Frontal cortex (tissue), 4 donors: ENCODE measurements around the gene GAREM1. TPM values are rescaled to one million over a fixed set of nuclear protein-coding genes. Genes with fewer than 3 reads are reported as not detected.
"Not testable (repeated sequence)": the region's sequence is repeated elsewhere in the genome, so short reads cannot be mapped to it uniquely, and the experiment has no call there.

Experiments used
- DNase-seq, 2 donors: peaks; one replicate each; pipeline ENCODE4 v3.0.0; 2012; ENCODE audit warnings: low spot score in 2 of 2
- FAIRE-seq: peaks from 2 replicates; lab custom pipeline; 2012; peaks lifted over from hg19 to GRCh38; lab: Jason Lieb, UNC
- total RNA-seq: library from RNA; depleted of rRNA; stranded (reverse); fragments of >200 nt; gene quantifications from one replicate; pipeline ENCODE4 v1.2.3, GENCODE V29; 2014
- donor health status: control.
- donor health status: control.
- donor health status: control.

Gene GAREM1
- total RNA-seq, 1 donor from 2014 or later = 35.9 TPM

GRCh38 chr18:32373995-32374394, 96.7 kb downstream of the GAREM1 start:
- FAIRE-seq (no peak), DNase-seq (no peak)

- FAIRE-seq (no peak), DNase-seq (no peak)
Observed at GRCh38 chr18:32373505-32373904, 97.2 kb downstream of the GAREM1 start.

GRCh38 chr18:32372381-32373061, 98.2 kb downstream of the GAREM1 start:
- DNase-seq = no peak
- FAIRE-seq = no peak

- FAIRE-seq = no peak
- DNase-seq = no peak
Observed at GRCh38 chr18:32372047-32372380, 98.7 kb downstream of the GAREM1 start.

GRCh38 chr18:32371384-32371783, 99.3 kb downstream of the GAREM1 start:
- no peak for DNase-seq
- no peak for FAIRE-seq

GRCh38 chr18:32368991-32369390, 101.7 kb downstream of the GAREM1 start:
- DNase-seq (no peak), FAIRE-seq (no peak)

- no peak for FAIRE-seq
- DNase-seq = no peak
Observed at GRCh38 chr18:32368170-32368569, 102.5 kb downstream of the GAREM1 start.

- DNase-seq = no peak
- FAIRE-seq = no peak
Observed at GRCh38 chr18:32366586-32367538, 103.8 kb downstream of the GAREM1 start.

- no peak for FAIRE-seq
- DNase-seq = no peak
Observed at GRCh38 chr18:32362484-32362883, 108.2 kb downstream of the GAREM1 start.

- no peak for DNase-seq
- no peak for FAIRE-seq
Observed at GRCh38 chr18:32360682-32361345, 109.9 kb downstream of the GAREM1 start.

- FAIRE-seq = no peak
Observed at GRCh38 chr18:32358529-32358928, 112.2 kb downstream of the GAREM1 start.

GRCh38 chr18:32358075-32358474, 112.6 kb downstream of the GAREM1 start:
- FAIRE-seq (no peak), DNase-seq (no peak)

More at GRCh38 chr18:32358529-32358928, 112.2 kb downstream of the GAREM1 start:
- DNase-seq = no peak

GRCh38 chr18:32355896-32356295, 114.8 kb downstream of the GAREM1 start:
- DNase-seq = no peak

GRCh38 chr18:32354518-32354917, 116.2 kb downstream of the GAREM1 start:
- FAIRE-seq = no peak
- DNase-seq = no peak

More at GRCh38 chr18:32355896-32356295, 114.8 kb downstream of the GAREM1 start:
- FAIRE-seq = no peak

GRCh38 chr18:32353257-32353656, 117.4 kb downstream of the GAREM1 start:
- no peak for FAIRE-seq
- no peak for DNase-seq

- FAIRE-seq (no peak), DNase-seq (no peak)
Observed at GRCh38 chr18:32351032-32351431, 119.7 kb downstream of the GAREM1 start.

GRCh38 chr18:32349728-32350395, 120.8 kb downstream of the GAREM1 start:
- no peak for FAIRE-seq
- DNase-seq = no peak

- FAIRE-seq = no peak
- no peak for DNase-seq
Observed at GRCh38 chr18:32346671-32347070, 124.0 kb downstream of the GAREM1 start.

- DNase-seq (no peak), FAIRE-seq (no peak)
Observed at GRCh38 chr18:32343634-32344033, 127.0 kb downstream of the GAREM1 start.

- not testable (repeated sequence) for DNase-seq, FAIRE-seq
Observed at GRCh38 chr18:32341112-32341511, 129.6 kb downstream of the GAREM1 start.
